HuH-7.5 (cell line): ENCODE results near the gene ACMSD.
"Not testable (repeated sequence)": the region's sequence is repeated elsewhere in the genome, so short reads cannot be mapped to it uniquely, and the experiment has no call there.

ENCODE experiments used
- DNase-seq: peaks from one replicate; pipeline ENCODE4 v3.0.0; 2011; ENCODE audit warnings: low spot score

ACMSD gene

DNA sequence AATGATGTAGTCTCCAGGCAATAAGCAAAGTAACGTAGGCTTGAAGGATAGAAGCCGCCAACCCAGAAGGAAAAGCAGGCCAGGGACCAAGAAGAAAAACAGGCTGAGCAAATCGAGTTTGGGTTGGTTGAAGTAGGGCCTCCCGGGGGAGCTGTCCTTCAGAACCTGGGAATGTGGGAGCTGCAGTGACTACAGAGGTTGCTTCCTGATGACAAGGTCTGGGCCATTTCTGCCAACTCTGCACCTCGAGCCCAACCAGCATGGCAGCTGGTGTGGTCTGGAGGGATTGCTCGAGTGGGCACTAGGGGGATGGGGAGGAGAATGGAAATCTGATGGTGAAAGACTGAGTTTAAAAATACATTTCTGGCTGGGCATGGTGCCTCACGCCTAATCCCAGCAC is 14.1 kb downstream of the ACMSD start:
- no peak for DNase-seq

DNA sequence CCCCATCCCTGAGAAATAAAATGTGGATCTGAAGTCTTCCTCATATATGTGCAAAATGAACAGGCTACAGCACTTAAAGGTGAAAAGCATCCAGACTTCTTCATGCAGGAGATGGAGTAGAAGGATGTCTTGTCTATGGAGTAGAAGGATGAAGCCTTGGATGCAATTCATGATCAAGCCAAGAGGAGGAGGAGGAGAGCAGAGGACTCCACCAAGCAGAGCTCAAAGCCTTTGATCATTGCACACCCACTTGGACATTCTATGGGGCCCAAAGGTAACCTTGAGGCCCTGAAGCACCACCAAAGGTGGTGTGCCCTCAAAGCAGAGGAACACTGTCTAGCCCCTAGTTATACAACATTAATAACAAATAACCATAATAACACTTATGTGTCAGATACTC is 17.3 kb downstream of the ACMSD start:
- DNase-seq, result no peak

DNA sequence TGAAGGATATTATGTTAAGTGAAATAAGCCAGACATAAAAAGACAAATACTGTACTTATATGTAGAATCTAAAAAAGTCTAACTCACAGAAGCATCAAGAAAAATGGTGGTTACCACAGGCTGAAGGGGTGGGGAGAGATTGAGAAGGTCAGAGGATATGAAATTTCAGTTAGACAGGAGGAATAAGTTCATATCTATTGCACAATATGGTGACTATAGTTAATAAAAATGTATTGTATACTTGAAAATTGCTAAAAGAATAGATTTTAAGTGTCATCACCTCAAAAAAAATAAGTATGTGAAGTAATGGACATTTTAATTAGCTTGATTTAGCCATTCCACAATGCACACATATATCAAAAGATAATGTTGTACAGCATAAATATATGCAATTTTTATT is 19.8 kb downstream of the ACMSD start:
- DNase-seq, result no peak

DNA sequence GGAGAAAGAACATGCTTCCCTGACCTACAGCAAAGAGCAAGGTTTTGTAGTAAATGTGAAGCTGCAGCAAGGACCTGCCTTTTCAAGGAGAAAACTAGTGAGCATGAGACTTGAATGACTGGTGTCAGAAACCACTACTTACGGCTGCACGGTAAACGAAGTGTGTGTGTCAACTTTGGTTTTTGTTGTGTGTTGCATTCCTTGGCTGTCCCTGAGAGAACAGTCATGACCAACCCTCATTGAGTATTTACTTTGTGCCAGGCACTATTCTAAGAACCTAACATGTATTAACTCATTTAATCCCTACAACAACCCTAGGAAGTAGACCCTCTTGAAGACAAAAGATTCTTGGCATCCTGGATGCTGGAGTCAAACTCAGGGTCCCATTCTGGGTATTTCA is 22.8 kb downstream of the ACMSD start:
- no peak for DNase-seq

DNA sequence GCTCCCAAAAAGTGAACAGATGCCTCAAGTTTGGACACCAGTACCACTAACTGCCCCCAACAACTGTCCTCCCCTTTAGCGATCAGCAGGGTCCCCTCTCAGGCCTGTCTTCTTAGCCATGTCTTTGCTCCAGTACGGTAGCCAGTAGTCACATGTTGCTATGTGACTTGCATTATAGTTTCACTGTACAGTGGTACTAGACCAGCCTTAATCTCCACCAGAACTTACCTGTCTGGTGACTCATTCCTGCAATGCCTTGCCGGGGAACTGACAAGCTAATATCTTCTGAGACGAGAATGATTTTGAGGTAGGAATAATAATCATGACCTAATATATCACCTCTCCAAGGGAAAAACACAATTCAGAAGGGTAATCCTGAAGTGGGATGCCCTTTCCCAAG is 23.7 kb downstream of the ACMSD start:
- DNase-seq, result no peak

DNA sequence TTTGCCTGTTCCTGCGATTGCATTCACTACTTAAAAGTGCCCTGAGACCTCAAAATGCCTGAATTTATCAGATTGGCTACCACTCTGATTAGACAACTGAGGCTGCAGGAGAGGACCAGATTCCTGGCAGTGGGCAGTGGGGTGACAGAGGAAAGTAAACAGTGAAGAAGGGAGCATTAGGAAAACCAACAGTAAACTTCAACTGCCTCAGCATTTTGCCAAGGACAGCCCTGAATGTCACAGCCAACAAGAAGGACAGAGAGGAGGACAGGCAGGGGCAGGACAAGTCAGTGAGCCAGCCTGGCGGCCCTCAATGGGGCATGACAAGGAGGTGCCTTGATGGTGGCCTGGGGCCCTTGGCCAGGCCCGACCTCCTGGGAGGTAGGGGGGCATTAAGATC is 24.3 kb downstream of the ACMSD start:
- no peak for DNase-seq

DNA sequence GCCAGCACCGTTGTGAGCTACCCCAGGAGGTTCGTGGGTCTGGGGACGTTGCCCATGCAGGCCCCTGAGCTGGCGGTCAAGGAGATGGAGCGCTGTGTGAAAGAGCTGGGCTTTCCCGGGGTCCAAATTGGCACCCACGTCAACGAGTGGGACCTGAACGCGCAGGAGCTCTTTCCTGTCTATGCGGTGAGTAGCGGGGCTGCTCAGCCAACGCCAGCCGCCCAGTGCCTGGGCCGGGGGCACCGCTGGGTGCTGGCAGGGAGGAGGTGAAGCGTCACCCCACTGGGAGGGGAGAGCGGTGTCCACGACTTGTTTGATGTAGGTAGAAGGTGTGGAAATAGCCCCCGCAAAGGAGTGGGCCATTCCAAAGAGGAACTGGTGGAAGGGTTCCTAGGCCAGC is 25.0 kb downstream of the ACMSD start:
- DNase-seq, result no peak

DNA sequence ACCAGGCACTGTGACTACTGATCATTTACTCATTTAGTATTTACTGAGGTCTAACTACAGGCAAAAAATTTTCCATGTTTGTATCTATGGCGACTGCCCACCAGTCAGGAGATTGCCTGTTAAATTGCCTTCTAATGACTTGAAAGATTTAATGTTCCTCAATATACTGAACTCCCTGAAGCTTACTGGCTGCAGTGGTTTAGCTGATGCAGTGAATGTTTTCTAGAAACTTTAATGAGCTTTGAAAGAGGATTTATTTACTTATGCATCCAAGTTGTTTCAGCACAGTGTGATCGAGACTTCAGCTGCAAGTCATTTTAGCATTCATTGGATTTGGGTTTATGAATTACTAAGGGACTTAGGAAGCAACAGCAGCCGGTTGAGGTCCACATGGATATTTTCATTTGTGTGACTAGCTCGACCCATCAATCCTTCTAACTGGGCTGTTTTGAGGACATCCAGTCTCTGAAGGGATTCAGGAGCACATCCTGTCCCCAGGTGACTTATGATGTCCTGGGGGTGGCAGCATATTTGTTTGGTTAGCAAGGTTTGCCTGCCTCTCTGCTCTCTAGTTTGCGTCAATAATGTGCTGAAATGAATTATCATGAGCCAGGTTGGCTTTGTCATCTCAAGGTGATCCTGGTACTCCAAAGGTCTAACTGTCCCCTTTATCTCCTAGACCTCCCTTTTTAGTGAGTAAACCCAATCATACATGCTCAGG is 26.8 kb downstream of the ACMSD start:
- DNase-seq, result no peak

DNA sequence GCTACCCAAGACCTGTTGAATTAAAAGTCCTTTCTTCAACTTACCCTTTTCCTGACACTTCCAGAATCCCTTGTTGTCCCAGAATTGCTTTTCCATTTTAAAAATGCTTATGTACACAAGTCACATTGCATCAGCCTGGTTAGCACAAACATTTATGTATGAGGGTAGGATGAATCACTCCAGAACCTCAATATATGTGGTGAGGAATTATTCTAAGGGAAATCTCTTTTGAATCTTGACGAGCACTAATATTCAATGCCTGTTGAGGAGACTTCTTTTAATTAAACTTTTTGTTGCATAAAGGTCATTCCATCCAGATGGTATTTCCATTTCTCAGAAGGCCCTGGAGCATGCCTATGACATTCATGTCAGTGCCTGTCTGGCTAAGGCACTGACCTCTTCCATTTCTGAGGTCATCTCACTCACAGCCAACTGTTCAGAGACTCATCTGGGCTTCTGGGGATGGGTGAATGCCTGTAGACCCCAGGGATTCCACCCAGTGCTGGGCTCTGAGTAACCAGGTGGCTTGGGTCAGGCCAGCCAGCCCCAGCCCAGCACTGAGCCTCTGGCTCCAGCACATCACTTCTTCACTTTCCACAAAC is 28.2 kb downstream of the ACMSD start:
- DNase-seq, result no peak

DNA sequence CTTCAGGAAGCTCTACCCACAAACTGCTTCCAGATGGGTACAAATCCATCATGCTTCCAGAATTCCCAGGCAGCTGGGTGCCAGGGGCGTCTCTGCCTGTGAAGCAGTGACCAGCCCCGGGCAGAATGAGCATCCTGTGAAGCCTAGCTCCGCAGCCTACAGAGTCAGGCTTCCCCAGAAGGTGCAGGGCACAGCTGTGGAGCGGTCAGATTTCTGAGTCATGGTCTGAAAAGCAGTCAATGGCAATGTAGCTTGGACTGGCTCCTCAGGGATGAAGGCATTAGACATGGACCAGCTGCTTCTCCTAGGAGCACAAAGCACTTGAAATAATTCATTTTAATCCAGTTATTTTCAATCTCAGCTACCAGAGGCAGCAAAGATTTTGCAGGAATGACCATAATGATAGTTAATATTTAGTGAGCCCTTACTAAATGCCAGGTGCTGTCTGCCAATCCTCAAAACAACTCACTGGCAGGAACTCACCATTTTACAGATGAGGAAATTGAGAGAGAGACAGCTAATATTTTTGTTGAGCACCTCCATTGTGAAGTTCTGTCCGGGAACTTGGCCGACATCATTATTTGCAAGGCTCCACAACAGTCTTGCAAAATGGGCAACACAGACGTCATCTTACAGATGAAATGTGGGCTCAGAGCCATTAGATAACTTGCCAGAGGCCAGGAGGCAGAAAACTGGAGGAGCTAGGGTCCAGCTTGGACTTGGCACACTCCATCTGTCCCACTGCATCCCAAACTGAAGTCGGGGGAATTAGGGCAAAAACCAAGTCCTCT is 31.7 kb downstream of the ACMSD start:
- no peak for DNase-seq

DNA sequence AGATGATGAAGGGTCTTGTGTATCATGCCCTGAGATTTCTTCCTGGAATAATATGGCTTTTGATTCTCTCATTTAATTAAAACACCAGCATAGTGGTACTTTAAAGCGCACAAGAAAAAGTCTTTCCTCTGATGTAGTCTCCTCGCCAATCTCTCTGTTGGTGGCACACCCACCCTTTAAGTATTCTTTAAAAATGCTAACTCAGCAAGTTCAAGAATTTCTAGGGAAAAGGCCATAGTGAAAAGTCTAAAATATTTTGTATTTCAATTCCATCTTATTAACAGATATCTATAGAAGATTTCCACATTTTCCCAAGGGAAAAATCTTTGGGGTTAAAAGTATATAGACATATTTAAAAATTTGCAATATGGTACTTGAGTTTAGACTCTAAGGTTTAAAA is 34.7 kb downstream of the ACMSD start:
- no peak for DNase-seq

DNA sequence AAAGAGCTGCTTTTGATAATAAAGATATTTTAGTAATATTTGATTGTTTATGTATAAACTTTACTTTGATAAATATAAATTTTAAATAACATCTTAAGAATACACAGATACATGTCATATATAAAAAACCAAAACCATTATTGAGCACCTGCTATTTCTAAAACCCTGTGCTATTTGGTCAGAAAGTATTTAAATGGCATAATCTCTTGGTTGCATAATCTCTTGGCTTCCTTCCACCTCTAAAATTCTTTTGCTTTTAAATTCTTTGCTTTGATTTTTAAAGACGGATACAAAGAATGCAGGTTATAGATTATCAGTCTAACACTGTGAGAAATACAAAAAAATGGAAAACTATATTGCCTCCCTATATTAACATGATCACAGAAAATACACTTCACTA is 36.9 kb downstream of the ACMSD start:
- DNase-seq, result no peak

DNA sequence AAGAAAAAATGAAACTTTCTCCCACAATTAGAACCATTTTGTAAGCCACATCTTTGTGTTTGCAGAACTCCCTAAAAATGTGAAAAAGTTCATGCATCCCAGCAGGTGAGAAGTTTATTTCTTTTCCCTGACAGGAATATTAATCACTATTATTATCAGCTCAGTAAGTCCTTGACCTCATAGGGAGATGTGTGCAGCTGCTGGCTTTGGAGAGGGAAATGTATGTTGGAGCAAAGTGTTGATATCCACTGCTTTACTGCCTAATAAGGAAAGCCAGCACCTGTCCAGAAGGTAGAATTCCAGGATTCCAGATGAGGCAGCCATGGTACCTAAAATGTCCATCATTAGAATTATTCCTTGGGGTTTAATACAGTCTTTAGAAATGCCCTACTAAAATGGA is 44.4 kb downstream of the ACMSD start:
- DNase-seq, result no peak

DNA sequence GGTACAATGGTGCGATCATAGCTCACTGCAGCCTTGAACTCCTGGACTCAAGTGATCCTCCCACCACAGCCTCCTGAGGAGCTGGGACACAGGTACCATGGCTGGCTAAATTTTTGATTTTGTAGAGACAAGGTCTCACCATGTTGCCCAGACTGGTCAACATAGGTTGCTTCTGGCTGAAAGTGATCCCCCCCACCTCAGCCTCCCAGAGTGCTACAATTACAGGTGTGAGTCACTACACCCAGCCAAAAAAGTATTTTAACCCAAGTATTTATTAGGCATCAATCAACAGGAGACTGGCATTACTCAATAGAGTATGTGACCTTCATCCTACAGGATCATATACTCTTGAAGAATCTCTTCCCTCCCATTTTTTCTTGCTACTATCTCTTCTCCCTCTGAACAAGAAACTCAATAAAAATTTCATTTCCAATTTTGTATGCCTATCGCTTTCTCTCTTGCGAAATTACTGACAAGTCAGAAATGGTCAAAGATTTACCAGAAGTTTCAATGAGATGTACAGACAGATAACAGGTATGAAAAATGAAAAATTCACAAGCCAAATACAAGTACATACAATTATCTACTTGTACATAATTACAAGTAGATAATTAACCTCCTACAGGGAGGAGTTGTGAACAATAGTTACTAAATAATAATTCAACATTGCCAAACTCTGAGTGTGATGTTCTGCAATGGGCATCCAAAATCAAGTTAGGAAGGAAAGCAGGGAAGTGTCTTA is 45.3 kb downstream of the ACMSD start:
- DNase-seq, result no peak

DNA sequence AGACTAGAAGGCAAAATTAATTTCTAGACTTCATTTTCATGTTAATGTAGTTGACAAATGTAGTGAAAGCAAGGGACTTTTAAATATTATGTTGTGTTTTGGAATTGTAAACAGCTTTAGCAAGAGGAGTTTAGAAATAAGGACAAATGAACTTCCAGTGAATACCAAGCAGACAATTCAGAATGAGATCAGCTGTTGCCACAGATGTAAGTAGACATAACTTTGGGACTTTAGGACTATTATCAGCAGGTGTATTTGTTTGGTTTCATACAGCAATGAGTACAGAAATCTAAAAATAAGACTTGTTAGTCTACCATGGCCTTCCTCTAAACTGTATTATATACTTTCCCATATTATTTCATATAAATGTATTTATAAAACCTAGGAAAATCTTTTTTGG is 46.0 kb downstream of the ACMSD start:
- no peak for DNase-seq

DNA sequence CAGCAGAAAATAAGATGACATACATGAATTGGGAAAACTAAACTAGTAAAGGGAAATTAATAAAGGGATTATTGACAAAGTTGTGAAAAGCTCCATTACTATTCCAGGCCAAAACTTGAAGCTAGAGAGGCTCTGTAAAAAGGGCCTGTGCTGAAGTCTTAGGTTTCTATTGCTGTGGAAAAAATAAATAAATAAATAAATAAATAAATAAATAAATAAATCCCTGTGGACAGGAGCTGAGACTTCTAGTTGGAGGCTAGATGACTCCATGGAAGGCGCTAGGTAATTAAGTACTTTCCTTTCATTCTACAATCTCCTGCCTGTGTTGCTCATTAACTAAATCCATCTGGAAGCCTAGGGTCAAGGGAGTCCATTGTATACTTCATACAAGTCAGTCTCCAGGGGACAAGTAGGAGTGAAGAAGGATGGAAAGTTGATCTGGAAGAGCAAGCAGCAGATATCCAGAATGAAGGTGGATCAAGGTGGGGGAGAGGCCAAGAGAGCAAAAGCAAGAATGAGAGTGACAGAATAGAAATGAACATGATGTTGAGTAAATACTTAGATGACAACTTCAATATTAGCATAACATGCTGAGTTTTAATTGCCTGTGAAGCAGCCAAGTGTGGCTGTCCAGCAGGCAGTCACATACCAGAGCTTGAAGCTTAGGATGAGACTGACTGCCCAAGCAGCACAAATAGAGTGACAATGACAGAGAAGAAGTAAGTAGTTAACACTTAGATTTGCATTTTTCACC is 54.0 kb downstream of the ACMSD start:
- DNase-seq, result no peak

DNA sequence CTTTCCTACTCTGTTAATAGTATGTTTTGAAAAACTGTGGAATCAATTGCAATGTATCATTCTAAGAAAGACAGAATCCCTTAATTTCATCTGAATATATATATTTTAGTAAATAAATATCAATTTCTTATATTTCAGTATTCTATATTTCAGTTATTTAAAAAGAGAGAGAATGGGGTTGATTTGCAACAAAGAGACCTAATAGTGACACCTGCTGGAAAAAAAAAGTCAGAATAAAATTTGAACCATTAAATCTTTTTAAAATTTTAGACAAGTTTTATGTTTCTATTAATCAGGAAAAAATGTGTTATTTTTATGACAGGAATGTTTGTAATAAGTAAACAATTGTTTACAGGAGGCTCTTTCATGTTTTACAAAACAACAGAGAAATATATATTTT is 59.5 kb downstream of the ACMSD start:
- no peak for DNase-seq

DNA sequence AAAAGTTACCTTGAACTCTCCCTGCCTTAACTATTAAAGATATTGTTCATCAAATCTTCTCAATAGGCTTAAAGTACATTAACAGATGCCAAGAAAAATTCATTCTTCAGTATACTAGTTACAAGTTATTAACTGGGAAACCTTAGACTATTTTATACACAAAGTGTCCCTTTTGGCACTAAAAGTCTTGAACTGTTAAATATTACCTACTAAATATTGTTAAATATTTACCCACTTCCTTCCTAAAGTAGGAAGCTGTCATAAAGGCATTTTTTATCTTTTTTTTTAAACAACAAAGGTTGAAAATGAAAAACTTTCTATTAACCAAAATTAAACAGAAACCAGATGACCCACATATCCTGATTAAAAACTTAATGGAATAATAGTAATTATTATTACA is 60.8 kb downstream of the ACMSD start:
- DNase-seq, result no peak

DNA sequence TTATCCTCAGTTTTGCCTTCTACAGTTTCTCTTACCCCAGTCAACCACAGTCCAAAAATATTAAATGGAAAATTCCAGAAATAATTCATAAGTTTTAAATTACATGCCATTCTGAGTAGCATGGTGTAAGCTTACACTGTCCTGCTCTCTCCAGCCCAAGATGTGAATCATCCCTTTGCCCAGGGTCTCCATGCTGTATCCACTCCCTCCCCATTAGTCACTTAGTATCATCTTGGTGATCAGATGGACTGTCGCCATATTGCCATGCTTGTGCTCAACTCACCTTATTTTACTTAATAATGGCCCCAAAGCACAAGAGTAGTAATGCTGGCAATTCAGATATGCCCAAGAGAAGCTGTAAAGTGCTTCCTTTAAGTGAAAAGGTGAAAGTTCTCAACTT is 61.7 kb downstream of the ACMSD start:
- DNase-seq, result no peak

DNA sequence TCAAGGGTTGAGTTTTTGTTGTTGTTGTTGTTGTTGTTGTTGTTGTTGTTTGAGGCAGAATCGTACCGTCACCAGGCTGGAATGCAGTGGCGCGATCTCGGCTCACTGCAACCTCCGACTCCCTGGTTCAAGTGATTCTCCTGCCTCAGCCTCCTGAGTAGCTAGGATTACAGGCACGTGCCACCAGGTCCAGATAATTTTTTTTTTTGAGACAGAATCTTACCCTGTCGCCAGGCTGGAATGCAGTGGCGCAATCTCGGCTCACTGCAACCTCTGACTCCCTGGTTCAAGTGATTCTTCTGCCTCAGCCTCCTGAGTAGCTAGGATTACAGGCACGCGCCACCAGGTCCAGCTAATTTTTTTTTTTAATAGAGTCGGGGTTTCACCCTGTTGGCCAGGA is 65.3 kb downstream of the ACMSD start:
- not testable (repeated sequence) for DNase-seq

DNA sequence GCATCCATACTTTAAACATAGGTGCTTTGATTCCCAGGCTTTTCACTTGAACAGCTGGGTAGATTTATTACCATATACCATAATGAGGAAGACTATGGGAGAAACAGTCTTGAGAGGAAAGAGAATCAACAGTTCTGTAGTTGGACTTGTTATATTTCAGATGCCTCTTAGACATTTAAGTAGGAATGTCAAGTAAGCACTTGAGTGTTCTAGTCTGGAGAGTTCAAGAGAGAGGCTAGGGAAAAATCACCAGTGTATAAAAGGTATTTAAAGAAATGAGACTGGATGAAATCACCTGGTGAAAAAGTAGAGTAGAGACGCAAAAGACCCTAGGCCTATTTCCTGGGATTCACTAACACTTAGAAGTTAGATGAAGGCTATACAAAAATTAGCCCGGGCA is 66.8 kb downstream of the ACMSD start:
- no peak for DNase-seq

DNA sequence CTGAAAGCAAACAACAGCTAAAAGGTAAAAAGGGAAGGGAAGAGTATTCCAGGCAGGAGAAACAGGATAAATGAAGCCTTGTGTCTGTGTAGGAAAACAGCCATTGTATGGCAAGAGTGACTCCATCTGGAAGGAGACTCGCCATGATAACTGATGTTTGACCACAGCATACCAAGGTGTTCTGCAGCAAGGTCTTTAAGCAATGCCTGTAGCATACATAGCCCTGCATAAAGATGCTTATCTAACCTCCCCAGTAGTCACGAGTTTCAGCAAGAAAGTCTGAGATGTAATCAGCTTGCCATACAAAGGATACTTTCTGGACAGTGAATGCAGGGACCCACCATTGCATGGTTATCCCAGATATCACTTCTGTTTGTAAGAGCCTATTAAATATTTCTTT is 68.3 kb downstream of the ACMSD start:
- no peak for DNase-seq
